Measurements from ENCODE around the gene MCM7.
A peak's percentile ranks its signal among the peaks of the same experiment; 100 is the strongest.

DNA sequence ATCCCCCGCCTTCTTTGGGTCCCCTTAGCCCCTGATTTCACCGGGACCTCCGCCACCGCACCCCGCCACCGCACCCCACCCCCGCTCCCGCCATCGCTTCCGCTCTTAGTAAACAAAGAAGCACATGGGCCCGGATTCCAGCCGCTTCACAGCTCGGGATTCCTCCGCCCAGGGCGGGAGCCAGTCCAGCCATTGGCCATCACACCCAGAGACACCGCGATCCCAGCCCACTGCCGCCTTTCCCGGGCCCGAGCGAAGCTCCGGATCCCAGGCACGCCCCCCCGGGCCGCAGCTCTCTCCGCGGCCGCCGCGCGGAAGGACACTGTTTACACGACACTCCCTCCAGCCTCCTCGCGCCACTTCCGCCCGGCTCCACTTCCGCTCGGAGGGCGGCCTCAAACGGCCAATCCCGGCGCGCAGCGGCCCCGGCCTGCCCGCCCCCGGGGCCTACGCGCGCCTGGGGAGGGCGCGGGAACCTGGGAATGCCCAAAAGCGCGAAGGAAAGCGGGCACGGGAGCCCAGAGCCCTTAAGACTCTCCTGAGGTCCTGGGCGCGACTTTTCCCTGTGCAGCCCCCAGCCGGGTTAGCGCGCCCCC is 679 bp downstream of the MCM7 start:
- peak; percentile 64 to 84 (median 81) for TF ChIP-seq POLR2AphosphoS5 (IDR thresholded peaks at IDR 0.05)
- TF ChIP-seq, protein P1, sequence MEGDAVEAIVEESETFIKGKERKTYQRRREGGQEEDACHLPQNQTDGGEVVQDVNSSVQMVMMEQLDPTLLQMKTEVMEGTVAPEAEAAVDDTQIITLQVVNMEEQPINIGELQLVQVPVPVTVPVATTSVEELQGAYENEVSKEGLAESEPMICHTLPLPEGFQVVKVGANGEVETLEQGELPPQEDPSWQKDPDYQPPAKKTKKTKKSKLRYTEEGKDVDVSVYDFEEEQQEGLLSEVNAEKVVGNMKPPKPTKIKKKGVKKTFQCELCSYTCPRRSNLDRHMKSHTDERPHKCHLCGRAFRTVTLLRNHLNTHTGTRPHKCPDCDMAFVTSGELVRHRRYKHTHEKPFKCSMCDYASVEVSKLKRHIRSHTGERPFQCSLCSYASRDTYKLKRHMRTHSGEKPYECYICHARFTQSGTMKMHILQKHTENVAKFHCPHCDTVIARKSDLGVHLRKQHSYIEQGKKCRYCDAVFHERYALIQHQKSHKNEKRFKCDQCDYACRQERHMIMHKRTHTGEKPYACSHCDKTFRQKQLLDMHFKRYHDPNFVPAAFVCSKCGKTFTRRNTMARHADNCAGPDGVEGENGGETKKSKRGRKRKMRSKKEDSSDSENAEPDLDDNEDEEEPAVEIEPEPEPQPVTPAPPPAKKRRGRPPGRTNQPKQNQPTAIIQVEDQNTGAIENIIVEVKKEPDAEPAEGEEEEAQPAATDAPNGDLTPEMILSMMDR (IDR thresholded peaks at IDR 0.05): no peak

All from sigmoid colon (tissue), 4 donors.